Activated T-cell treated with anti-CD3 and anti-CD28 coated beads, Interleukin-2, amount 50 U/mL, for 4 hours (primary cell): ENCODE data around the gene TMEM209. TPM values are rescaled to one million over a fixed set of nuclear protein-coding genes. Genes with fewer than 3 reads are reported as not detected.
"Not testable (repeated sequence)": the region's sequence is repeated elsewhere in the genome, so short reads cannot be mapped to it uniquely, and the experiment has no call there.

Source experiments
- ATAC-seq, 2 donors: fragments of 200-7000 bp; cut with Tn5 transposase; one replicate each; pipeline ENCODE4 v1.10.0; 2021
- DNase-seq: peaks from one replicate; pipeline ENCODE4 v3.0.0-alpha.2; 2020
- H3K27me3 Mint-ChIP-seq: one replicate; pipeline ENCODE4 v1.8.0; 2021; ENCODE audit warnings: low read depth, mixed read lengths
- H3K36me3 Mint-ChIP-seq: one replicate; pipeline ENCODE4 v1.8.0; 2022; ENCODE audit warnings: mixed read lengths; ENCODE audit not compliant: insufficient read depth
- H3K4me1 Mint-ChIP-seq: one replicate; pipeline ENCODE4 v1.8.0; 2021; ENCODE audit warnings: low read depth, mixed read lengths
- H3K4me3 Mint-ChIP-seq: one replicate; pipeline ENCODE4 v1.8.0; 2021; ENCODE audit warnings: mild to moderate bottlenecking, moderate library complexity, mixed read lengths
- H3K9me3 Mint-ChIP-seq: one replicate; pipeline ENCODE4 v1.8.0; 2021; ENCODE audit warnings: mixed read lengths
- total RNA-seq, 3 donors: library from RNA; stranded (reverse); gene quantifications; one replicate each; pipeline ENCODE4 v1.2.1, GENCODE V29; 2021

The TMEM209 gene
- total RNA-seq, 3 donors from 2014 or later = 44.5 to 46.4 (median 45.0) TPM

- ATAC-seq (no peak), DNase-seq (no peak)
- Mint-ChIP-seq H3K4me1 (peaks cover 18% of the 10 kb centered on the region), H3K9me3 (no peaks in the 10 kb centered on the region), H3K4me3 (no peak overlapping the region), H3K36me3 (peaks cover 7% of the 10 kb centered on the region), H3K27me3 (no peaks in the 10 kb centered on the region)
Measured at GRCh38 chr7:130207033-130207432, 1.8 kb upstream of the TMEM209 start.

- Mint-ChIP-seq H3K4me3 (no peak overlapping the region), H3K9me3 (no peaks in the 10 kb centered on the region), H3K27me3 (no peaks in the 10 kb centered on the region), H3K4me1 (peaks cover 20% of the 10 kb centered on the region), H3K36me3 (peaks cover 30% of the 10 kb centered on the region)
- ATAC-seq = no peak
- no peak for DNase-seq
Measured at GRCh38 chr7:130201796-130202195, 3.4 kb downstream of the TMEM209 start.

- no peak for ATAC-seq
- no peak for DNase-seq
- Mint-ChIP-seq H3K36me3 (peaks cover 34% of the 10 kb centered on the region), H3K9me3 (no peaks in the 10 kb centered on the region), H3K4me1 (peaks cover 2% of the 10 kb centered on the region), H3K27me3 (no peaks in the 10 kb centered on the region), H3K4me3 (no peak overlapping the region)
Measured at GRCh38 chr7:130197094-130197493, 8.1 kb downstream of the TMEM209 start.

- H3K4me1 Mint-ChIP-seq = peaks cover under 1% of the 10 kb centered on the region
- DNase-seq (no peak), ATAC-seq (no peak)
- H3K36me3 Mint-ChIP-seq = peaks cover 30% of the 10 kb centered on the region
- H3K4me3 Mint-ChIP-seq = no peak overlapping the region
- no peaks in the 10 kb centered on the region for H3K27me3 Mint-ChIP-seq
- H3K9me3 Mint-ChIP-seq = no peaks in the 10 kb centered on the region
Measured at GRCh38 chr7:130196476-130196875, 8.7 kb downstream of the TMEM209 start.

- Mint-ChIP-seq H3K4me3 (no peak overlapping the region), H3K4me1 (no peaks in the 10 kb centered on the region), H3K27me3 (no peaks in the 10 kb centered on the region), H3K36me3 (peaks cover 30% of the 10 kb centered on the region), H3K9me3 (no peaks in the 10 kb centered on the region)
- ATAC-seq (no peak), DNase-seq (no peak)
Measured at GRCh38 chr7:130195396-130195795, 9.8 kb downstream of the TMEM209 start.

- no peak overlapping the region for H3K4me3 Mint-ChIP-seq
- H3K4me1 Mint-ChIP-seq = no peaks in the 10 kb centered on the region
- no peak for ATAC-seq
- H3K9me3 Mint-ChIP-seq = no peaks in the 10 kb centered on the region
- peaks cover 26% of the 10 kb centered on the region for H3K36me3 Mint-ChIP-seq
- H3K27me3 Mint-ChIP-seq = no peaks in the 10 kb centered on the region
- DNase-seq = no peak
Measured at GRCh38 chr7:130191791-130192190, 13.4 kb downstream of the TMEM209 start.

GRCh38 chr7:130189343-130189742, 15.9 kb downstream of the TMEM209 start:
- Mint-ChIP-seq H3K9me3 (no peaks in the 10 kb centered on the region), H3K27me3 (no peaks in the 10 kb centered on the region), H3K36me3 (peaks cover 30% of the 10 kb centered on the region), H3K4me3 (no peak overlapping the region), H3K4me1 (peaks cover 4% of the 10 kb centered on the region)
- ATAC-seq (no peak), DNase-seq (no peak)

- H3K27me3 Mint-ChIP-seq = no peaks in the 10 kb centered on the region
- H3K36me3 Mint-ChIP-seq = peaks cover 31% of the 10 kb centered on the region
- ATAC-seq (no peak), DNase-seq (no peak)
- H3K9me3 Mint-ChIP-seq = no peaks in the 10 kb centered on the region
- peaks cover 14% of the 10 kb centered on the region for H3K4me1 Mint-ChIP-seq
- H3K4me3 Mint-ChIP-seq = no peak overlapping the region
Measured at GRCh38 chr7:130187360-130187759, 17.8 kb downstream of the TMEM209 start.

GRCh38 chr7:130184349-130184748, 20.9 kb downstream of the TMEM209 start:
- Mint-ChIP-seq H3K4me1 (peaks cover 26% of the 10 kb centered on the region), H3K36me3 (peaks cover 26% of the 10 kb centered on the region)
- not testable (repeated sequence) for H3K4me3 Mint-ChIP-seq, H3K27me3 Mint-ChIP-seq, H3K9me3 Mint-ChIP-seq, ATAC-seq, DNase-seq

GRCh38 chr7:130182990-130183389, 22.2 kb downstream of the TMEM209 start:
- no peaks in the 10 kb centered on the region for H3K27me3 Mint-ChIP-seq
- H3K36me3 Mint-ChIP-seq = peaks cover 28% of the 10 kb centered on the region
- DNase-seq = no peak
- peaks cover 26% of the 10 kb centered on the region for H3K4me1 Mint-ChIP-seq
- peak; percentile 20 to 27 for ATAC-seq
- H3K4me3 Mint-ChIP-seq = no peak overlapping the region
- H3K9me3 Mint-ChIP-seq = no peaks in the 10 kb centered on the region

GRCh38 chr7:130181263-130181605, 24.0 kb downstream of the TMEM209 start:
- ATAC-seq (no peak), DNase-seq (no peak)
- no peaks in the 10 kb centered on the region for H3K9me3 Mint-ChIP-seq
- H3K4me3 Mint-ChIP-seq = no peak overlapping the region
- peaks cover 24% of the 10 kb centered on the region for H3K4me1 Mint-ChIP-seq
- peaks cover 30% of the 10 kb centered on the region for H3K36me3 Mint-ChIP-seq
- no peaks in the 10 kb centered on the region for H3K27me3 Mint-ChIP-seq

- H3K36me3 Mint-ChIP-seq = peaks cover 30% of the 10 kb centered on the region
- peak; percentile 98 for ATAC-seq
- no peak for DNase-seq
- H3K4me3 Mint-ChIP-seq = no peak overlapping the region
- H3K27me3 Mint-ChIP-seq = no peaks in the 10 kb centered on the region
- H3K4me1 Mint-ChIP-seq = peaks cover 24% of the 10 kb centered on the region
- no peaks in the 10 kb centered on the region for H3K9me3 Mint-ChIP-seq
Measured at GRCh38 chr7:130180571-130181262, 24.5 kb downstream of the TMEM209 start.

GRCh38 chr7:130179631-130180030, 25.6 kb downstream of the TMEM209 start:
- ATAC-seq (no peak), DNase-seq (no peak)
- H3K4me1 Mint-ChIP-seq = peaks cover 23% of the 10 kb centered on the region
- H3K27me3 Mint-ChIP-seq = no peaks in the 10 kb centered on the region
- peaks cover 30% of the 10 kb centered on the region for H3K36me3 Mint-ChIP-seq
- no peak overlapping the region for H3K4me3 Mint-ChIP-seq
- no peaks in the 10 kb centered on the region for H3K9me3 Mint-ChIP-seq

- no peak overlapping the region for H3K4me3 Mint-ChIP-seq
- H3K36me3 Mint-ChIP-seq = peaks cover 37% of the 10 kb centered on the region
- H3K27me3 Mint-ChIP-seq = no peaks in the 10 kb centered on the region
- ATAC-seq (no peak), DNase-seq (no peak)
- peaks cover 20% of the 10 kb centered on the region for H3K4me1 Mint-ChIP-seq
- no peaks in the 10 kb centered on the region for H3K9me3 Mint-ChIP-seq
Measured at GRCh38 chr7:130178251-130178650, 27.0 kb downstream of the TMEM209 start.

GRCh38 chr7:130174237-130174959, 30.8 kb downstream of the TMEM209 start:
- ATAC-seq (no peak), DNase-seq (no peak)
- no peaks in the 10 kb centered on the region for H3K4me1 Mint-ChIP-seq
- H3K27me3 Mint-ChIP-seq = no peaks in the 10 kb centered on the region
- no peaks in the 10 kb centered on the region for H3K9me3 Mint-ChIP-seq
- peaks cover 38% of the 10 kb centered on the region for H3K36me3 Mint-ChIP-seq
- no peak overlapping the region for H3K4me3 Mint-ChIP-seq
